Stimulated activated CD4-positive, alpha-beta T cell treated with anti-CD3 and anti-CD28 coated beads, TNF-alpha, amount 100 ng/mL, for 24 hours (primary cell): ENCODE data around the gene C9orf85.

Experiments
- DNase-seq, 3 experiments: peaks; one replicate each; pipeline ENCODE4 v3.0.0-alpha.2; 2020; ENCODE audit warnings: low read depth in 3 of 3

Gene C9orf85

GRCh38 chr9:71904076-71904475 is 7.4 kb upstream of the C9orf85 start:
- DNase-seq, result no peak

DNA sequence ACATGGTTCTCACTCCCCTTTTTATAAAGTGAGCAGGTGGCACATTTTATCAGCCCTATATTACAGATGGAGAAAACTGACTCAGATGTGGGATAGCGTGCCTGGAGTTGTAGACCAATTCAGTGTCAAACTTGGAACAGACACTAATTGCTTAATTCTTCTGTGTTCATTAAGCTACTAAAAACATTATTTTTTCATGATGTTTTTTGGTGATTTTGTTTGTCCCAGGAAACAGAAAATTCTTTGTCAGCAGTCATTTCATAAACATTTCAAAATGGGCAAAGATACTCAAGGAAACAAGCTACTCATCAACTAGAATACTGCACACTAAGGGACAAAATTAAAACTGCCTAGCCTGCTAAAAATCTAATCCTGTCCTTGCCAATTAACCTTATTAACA is 2.6 kb upstream of the C9orf85 start:
- no peak for DNase-seq

GRCh38 chr9:71909887-71910649 is 1.4 kb upstream of the C9orf85 start:
- peak in 2 of 3 experiments; percentile 8 to 51 for DNase-seq

GRCh38 chr9:71910650-71911060 is 784 bp upstream of the C9orf85 start:
- DNase-seq, result peak in 1 of 3 experiments; percentile 5

GRCh38 chr9:71911908-71912335 is 483 bp downstream of the C9orf85 start:
- no peak for DNase-seq

DNA sequence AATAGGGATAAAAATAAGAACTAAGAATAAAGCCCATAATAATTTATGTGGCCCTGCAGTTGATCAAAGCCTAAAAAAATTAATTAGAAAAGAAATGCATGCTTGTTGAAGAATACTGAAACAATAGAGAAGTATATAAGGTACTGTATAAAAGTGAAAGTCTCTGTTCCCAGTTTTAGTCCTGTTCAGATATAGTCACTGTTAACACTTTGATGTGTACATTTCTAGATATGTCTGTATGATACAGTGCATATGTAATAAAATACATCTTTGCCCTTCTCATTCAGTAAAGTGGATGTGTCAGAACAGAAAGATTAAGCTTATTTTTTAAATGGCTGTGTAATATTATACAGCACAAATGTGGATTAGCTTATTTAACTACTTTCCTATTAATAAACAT is 4.1 kb downstream of the C9orf85 start:
- DNase-seq, result no peak

DNA sequence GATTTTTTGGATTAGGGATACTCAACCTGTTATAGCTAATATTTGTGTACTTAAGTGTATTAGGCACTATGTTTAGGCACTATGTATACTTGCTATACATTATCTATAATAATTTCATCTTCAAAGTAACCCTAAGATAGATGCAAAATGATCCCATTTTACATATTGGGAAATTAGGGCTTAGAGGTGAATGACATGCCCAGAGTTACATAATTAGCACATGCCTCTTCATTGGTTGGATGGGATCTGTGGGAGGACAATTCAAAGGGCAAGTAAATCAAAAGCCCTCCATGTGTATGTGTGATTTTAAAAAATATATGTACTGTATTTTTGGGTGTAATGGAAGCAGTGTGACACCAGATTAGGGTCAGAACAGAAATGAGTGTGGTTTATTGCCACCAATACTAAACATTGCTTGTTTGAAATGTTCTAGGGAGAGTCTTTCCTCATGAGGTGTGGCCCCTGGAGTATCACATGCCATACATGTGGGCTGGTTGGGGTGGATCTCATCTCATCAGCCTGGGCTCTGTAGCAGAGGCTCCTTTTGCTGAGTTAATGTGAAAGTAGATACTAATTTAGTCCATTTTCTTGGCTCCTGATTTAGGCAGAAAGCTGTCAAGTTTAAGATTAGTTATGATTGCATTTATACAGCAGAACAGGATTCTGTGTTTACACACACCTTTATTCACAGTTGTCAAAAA is 5.5 kb downstream of the C9orf85 start:
- DNase-seq, result no peak

DNA sequence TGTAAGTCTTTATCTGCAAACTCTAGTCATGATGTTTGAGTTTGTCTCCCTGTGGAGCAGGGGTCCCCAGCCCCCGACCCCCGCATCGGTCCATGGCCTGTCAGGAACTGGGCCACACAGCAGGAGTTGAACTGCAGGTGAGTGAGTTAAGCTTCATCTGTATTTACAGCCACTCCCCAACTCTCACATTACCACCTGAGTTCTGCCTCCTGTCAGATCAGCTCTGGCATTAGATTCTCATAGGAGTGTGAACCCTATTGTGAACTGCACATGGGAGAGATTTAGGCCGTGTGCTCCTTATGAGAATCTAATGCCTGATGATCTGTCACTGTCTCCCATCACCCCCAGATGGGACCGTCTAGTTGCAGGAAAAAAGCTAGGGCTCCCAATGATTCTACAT is 7.0 kb downstream of the C9orf85 start:
- DNase-seq, result no peak

DNA sequence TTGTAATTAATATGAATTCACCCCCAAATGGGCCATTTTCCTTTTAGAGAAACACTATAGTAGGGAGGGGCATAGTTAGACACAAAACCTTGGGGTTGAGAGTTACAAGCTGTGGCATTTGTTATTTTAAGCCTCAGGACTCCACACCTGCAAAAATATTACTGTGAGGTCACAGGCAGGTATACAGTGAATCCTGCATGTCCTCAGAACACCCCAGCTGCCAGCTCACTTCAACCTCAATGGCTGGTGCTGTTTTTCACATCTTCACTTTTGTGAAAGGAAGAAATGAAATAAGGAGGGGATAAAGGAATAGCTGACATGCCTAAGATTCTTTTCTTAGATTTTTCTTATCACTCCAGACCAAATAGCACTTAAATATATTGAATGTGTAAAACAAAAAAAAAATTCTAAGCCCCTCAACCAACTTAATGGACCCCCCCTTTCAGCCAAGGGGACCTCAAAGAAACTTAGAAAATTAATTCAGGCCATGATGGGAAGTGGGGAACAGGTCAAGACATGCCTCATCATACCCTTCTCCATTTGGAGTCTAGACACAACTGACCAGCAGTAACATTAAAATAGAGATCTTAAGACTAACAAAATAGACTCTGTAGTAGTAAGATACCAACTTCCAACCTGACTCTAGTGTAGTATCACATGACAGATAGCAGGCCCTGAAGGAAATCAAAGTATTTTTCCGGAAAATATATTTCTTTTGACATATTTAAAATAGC is 9.2 kb downstream of the C9orf85 start:
- no peak for DNase-seq

DNA sequence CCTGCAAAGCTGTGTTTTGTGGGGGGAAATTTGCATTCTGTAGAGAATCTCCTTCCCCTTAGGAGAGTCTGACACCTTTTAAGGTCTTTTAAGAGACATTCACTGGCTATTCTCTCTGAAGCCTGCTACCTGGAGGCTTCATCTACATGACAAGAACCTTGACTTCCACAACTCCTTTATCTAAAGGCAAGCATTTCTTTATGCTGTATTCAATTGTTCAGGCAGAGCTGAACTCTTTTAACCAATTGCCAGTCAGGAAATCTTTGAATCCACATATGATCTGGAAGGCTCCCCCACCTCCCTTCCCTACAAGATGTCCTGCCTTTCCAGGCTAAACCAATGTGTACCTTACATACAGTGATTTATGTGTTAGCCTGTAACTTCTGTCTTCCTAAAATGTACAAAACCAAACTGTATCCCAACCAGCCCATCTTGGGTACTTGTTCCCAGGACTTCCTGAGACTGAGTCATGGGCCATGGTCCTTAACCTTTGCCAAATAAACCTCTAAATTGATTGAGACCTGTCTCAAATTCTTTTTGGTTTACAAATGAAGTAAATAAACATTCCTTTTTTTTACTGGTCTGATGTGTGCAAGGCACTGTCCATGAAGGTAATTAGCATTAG is 9.9 kb downstream of the C9orf85 start:
- DNase-seq, result no peak

DNA sequence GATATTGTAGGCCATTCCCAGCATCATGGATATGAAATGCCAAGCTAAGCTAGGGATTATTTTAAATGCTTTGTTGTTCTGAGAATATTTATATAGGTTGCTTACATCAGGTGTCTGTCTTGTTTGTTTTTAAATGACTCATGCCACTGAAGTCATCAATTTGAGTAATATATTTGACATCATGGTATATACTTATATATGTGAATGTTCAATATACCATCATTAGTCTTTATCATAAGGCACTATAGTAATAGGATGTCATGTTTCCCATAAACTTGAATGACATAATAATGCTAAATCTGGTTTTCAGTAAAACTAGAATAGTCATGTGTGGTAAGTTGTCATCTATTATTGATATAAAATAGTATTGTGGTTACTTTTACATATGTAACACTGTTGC is 13.1 kb downstream of the C9orf85 start:
- no peak for DNase-seq

DNA sequence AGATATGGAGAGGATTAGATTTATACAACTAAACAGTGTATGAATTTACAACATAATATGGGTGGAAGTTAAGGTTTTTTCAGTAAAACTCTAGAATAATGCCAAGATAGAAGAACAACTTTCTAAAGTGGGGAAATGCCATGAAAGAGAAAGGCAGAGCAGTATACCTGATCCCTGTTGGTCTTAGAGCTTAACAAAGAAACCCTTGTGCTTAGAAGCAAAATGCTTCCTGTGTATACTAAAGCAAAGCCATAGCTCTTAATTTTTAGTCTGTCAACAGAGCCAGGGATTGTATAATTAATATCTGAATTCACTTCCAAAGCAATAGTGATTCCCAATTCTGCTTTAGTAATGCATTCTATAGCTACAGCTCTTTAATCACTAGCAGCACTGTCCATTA is 14.4 kb downstream of the C9orf85 start:
- DNase-seq, result no peak

DNA sequence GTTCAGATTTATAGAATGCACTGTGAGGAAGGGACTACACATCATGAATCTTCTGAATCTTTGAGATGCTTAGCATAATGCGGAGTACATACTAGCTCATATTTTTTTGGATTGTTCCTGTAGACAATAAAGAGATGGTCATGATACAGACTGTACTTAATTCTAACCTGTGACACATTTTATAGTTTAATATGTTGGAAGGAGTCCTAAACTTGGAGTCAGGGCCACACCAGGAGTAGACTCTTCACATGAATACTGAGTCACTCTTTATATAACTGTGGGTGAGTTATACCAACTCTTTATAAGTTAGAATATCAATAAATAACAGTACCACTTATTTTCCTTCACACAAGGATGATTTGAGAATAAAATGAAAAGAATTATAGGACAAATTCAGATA is 16.9 kb downstream of the C9orf85 start:
- no peak for DNase-seq

DNA sequence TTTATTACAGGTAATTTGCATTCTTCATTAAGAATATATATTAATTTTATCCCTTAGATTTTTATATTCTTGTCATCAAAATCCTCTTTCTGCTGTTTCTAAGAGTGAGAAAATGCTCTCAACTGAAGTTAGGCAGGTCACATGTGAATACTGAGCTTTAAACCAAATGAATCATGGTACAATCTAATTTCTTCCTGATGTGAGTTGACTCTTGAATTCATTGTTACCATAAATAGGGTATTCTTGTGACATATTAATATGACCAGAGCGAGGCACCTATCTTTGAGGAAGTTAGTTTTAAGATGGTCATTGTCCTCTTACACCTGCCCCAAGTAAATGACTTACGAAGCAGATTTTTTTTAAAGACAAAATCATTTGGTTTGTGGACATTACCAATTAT is 17.4 kb downstream of the C9orf85 start:
- no peak for DNase-seq

- no peak for DNase-seq
Observed at GRCh38 chr9:71929223-71929622, 17.8 kb downstream of the C9orf85 start.

GRCh38 chr9:71929791-71930440 is 18.5 kb downstream of the C9orf85 start:
- DNase-seq, result no peak

GRCh38 chr9:71931166-71931565 is 19.7 kb downstream of the C9orf85 start:
- no peak for DNase-seq

- no peak for DNase-seq
Observed at GRCh38 chr9:71936066-71936465, 24.6 kb downstream of the C9orf85 start.

DNA sequence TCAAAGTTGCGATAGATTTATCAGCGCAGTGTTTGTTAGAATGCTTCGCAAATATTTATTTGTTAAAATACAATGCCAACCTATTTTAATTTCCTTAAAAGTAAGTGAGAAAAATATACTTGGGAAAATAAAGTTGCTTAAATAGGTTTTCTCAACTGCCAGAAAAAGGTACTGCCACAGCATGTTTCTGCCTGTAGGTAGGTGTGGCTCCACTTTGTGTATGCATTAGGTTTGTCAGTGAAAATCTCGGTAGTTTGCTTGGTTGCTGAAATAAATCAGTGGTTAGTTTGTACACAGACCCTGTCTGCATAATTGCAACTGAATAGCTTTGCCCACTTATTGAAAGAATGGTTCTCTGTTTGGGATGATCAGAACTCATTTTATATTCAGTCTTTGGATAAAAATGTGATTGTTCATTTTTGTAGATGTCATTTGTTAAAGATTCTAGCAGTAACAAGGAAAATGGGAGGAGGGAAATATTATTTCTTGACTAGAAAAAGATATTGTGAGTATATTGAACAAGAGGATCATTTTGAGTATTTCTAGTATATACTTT is 25.7 kb downstream of the C9orf85 start:
- no peak for DNase-seq

DNA sequence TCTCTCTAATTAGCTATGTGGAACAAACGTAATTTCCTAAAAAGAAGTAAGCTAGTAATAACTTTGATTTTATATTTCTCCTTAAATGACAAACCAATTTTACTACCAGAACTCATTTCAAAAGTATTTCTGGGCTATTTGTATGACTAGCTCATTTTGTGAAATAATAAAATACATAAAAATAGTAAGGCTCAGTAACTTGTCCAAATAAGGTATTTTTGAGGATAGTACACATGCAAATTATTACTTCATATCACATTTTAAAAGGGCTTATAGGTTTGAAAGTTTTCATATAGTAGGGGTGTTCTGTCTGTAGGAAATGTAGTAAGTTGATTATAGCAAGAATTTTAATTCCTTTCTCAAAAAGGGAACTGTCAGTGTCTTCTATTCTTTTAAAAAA is 26.5 kb downstream of the C9orf85 start:
- DNase-seq, result no peak

GRCh38 chr9:71941060-71941568 is 29.7 kb downstream of the C9orf85 start:
- no peak for DNase-seq
